H1 (cell line): ENCODE measurements around the gene FOXF1. TPM values are rescaled to one million over a fixed set of nuclear protein-coding genes. Genes with fewer than 3 reads are reported as not detected.

Experiments used
- CTCF ChIA-PET: fragments of 300-600 bp; sonication (Branson Sonifier 250); formaldehyde crosslinking; loops from one replicate; lab custom pipeline; 2021; ENCODE audit not compliant: partially characterized antibody; lab: Charles Lee
- POLR2A ChIA-PET: fragments of 300-600 bp; sonication (Branson Sonifier 250); formaldehyde crosslinking; loops from one replicate; lab custom pipeline; 2021; ENCODE audit warnings: inconsistent platforms; ENCODE audit not compliant: partially characterized antibody; lab: Charles Lee
- DNase-seq, 2 experiments: peaks; one replicate each; pipeline versions ENCODE4 v3.0.0 to v3.0.0-alpha.2; 2010 to 2022; ENCODE audit warnings: low spot score in 2 of 2, low read depth in 1 of 2, mixed read lengths in 1 of 2
- FAIRE-seq: peaks from 2 replicates; lab custom pipeline; 2011; peaks lifted over from hg19 to GRCh38; lab: Jason Lieb, UNC
- H2AFZ ChIP-seq: 2 replicates; pipeline ENCODE4 v1.8.1; 2012; ENCODE audit warnings: low read length, inconsistent platforms
- H2AK5ac ChIP-seq: 2 replicates; pipeline ENCODE4 v1.6.1; 2013; ENCODE audit warnings: low read depth, low read length
- H2BK120ac ChIP-seq: replicated peaks from 2 replicates; pipeline ENCODE3; 2013; ENCODE audit warnings: low read depth, low read length, inconsistent platforms
- H2BK12ac ChIP-seq: 2 replicates; pipeline ENCODE4 v1.6.1; 2013; ENCODE audit warnings: low read depth, low read length
- H2BK15ac ChIP-seq: 2 replicates; pipeline ENCODE4 v1.6.1; 2013; ENCODE audit warnings: low read length
- H2BK20ac ChIP-seq: 2 replicates; pipeline ENCODE4 v1.6.1; 2013; ENCODE audit warnings: low read length
- H2BK5ac ChIP-seq: 2 replicates; pipeline ENCODE4 v1.6.1; 2013; ENCODE audit warnings: low read depth, low read length
- H3K14ac ChIP-seq: 2 replicates; pipeline ENCODE4 v1.6.1; 2013; ENCODE audit warnings: inconsistent platforms; ENCODE audit not compliant: insufficient read length
- H3K18ac ChIP-seq: 2 replicates; pipeline ENCODE4 v1.6.1; 2013; ENCODE audit warnings: low read length; ENCODE audit errors: extremely low read depth
- H3K23ac ChIP-seq: 2 replicates; pipeline ENCODE4 v1.6.1; 2013; ENCODE audit warnings: inconsistent platforms; ENCODE audit not compliant: insufficient read length
- H3K23me2 ChIP-seq: 2 replicates; pipeline ENCODE4 v1.6.1; 2013; ENCODE audit warnings: low read depth, low read length
- H3K27ac ChIP-seq: 2 replicates; pipeline ENCODE4 v1.6.1; 2011; ENCODE audit warnings: low read depth, low read length, inconsistent platforms
- H3K27me3 ChIP-seq, 4 experiments: replicated peaks in 1 of 4; 1 replicate in 1 of 4; 2 replicates in 3 of 4; pipeline versions ENCODE4 v1.6.1 to v1.8.1; 2011 to 2013; ENCODE audit warnings: low read length in 3 of 4, mild to moderate bottlenecking in 3 of 4, inconsistent platforms in 2 of 4, mixed read lengths in 2 of 4, moderate library complexity in 1 of 4; ENCODE audit not compliant: control insufficient read depth in 3 of 4, insufficient read depth in 3 of 4; ENCODE audit errors: extremely low read depth in 1 of 4
- H3K36me3 ChIP-seq, 4 experiments: 2 replicates each; pipeline versions ENCODE4 v1.6.1 to v1.8.1; 2011 to 2013; ENCODE audit warnings: mild to moderate bottlenecking in 4 of 4, low read length in 3 of 4, moderate library complexity in 2 of 4, control low read depth in 1 of 4, inconsistent platforms in 1 of 4; ENCODE audit not compliant: insufficient read depth in 4 of 4, control insufficient read depth in 2 of 4
- H3K4ac ChIP-seq: replicated peaks from 2 replicates; pipeline ENCODE3; 2013; ENCODE audit warnings: low read length, low read depth, mixed read lengths, inconsistent platforms; ENCODE audit not compliant: insufficient read length
- H3K4me1 ChIP-seq, 4 experiments: replicated peaks in 1 of 4; 1 replicate in 1 of 4; 2 replicates in 3 of 4; pipeline versions ENCODE4 v1.6.1 to v1.8.1; 2011 to 2013; ENCODE audit warnings: low read length in 3 of 4, inconsistent platforms in 2 of 4, mixed read lengths in 1 of 4; ENCODE audit not compliant: insufficient read depth in 4 of 4, control insufficient read depth in 3 of 4
- H3K4me2 ChIP-seq, 2 experiments: 2 replicates each; pipeline versions ENCODE4 v1.6.1 to v1.8.1; 2011 to 2013; ENCODE audit warnings: low read depth in 2 of 2, low read length in 2 of 2, control low read depth in 1 of 2, inconsistent platforms in 1 of 2, mild to moderate bottlenecking in 1 of 2; ENCODE audit not compliant: insufficient read depth in 1 of 2
- H3K4me3 ChIP-seq, 4 experiments: fragments of 200-600, 300-600 bp in 1 of 4; sonication (generic), shearing (Covaris generic), sonication (Bioruptor Twin) in 1 of 4; 2 replicates each; pipeline versions ENCODE4 v1.5.1 to v1.8.1; 2011 to 2016; ENCODE audit warnings: low read length in 4 of 4, low read depth in 3 of 4, control low read depth in 2 of 4, inconsistent platforms in 2 of 4, mild to moderate bottlenecking in 2 of 4, mixed read lengths in 1 of 4, moderate library complexity in 1 of 4; ENCODE audit not compliant: insufficient read depth in 2 of 4; ENCODE audit errors: extremely low read depth in 1 of 4
- H3K56ac ChIP-seq: replicated peaks from 2 replicates; pipeline ENCODE3; 2013; ENCODE audit warnings: low read depth, mild to moderate bottlenecking, mixed read lengths, low read length, inconsistent platforms; ENCODE audit not compliant: insufficient read length
- H3K79me1 ChIP-seq: 2 replicates; pipeline ENCODE4 v1.6.1; 2013; ENCODE audit warnings: low read depth, low read length, control low read depth
- H3K79me2 ChIP-seq, 2 experiments: 2 replicates each; pipeline versions ENCODE4 v1.6.1 to v1.8.1; 2012 to 2013; ENCODE audit warnings: low read length in 2 of 2, mild to moderate bottlenecking in 2 of 2, inconsistent platforms in 1 of 2; ENCODE audit not compliant: insufficient read depth in 2 of 2, control insufficient read depth in 1 of 2
- H3K9ac ChIP-seq, 4 experiments: replicated peaks in 1 of 4; 1 replicate in 1 of 4; 2 replicates in 3 of 4; pipeline versions ENCODE4 v1.6.1 to v1.8.1; 2011 to 2013; ENCODE audit warnings: low read depth in 3 of 4, low read length in 3 of 4, control low read depth in 2 of 4, mild to moderate bottlenecking in 2 of 4, moderate library complexity in 2 of 4, inconsistent platforms in 1 of 4; ENCODE audit errors: extremely low read depth in 1 of 4
- H3K9me3 ChIP-seq, 2 experiments: 2 replicates each; pipeline versions ENCODE4 v1.6.1 to v1.8.1; 2012 to 2013; ENCODE audit warnings: mild to moderate bottlenecking in 2 of 2, moderate library complexity in 2 of 2, control low read depth in 1 of 2, inconsistent platforms in 1 of 2, low read depth in 1 of 2, low read length in 1 of 2, mixed read lengths in 1 of 2; ENCODE audit not compliant: insufficient read depth in 2 of 2
- H4K20me1 ChIP-seq, 2 experiments: replicated peaks in 1 of 2; 2 replicates each; pipeline versions ENCODE3 to v1.8.1; 2011 to 2013; ENCODE audit warnings: inconsistent platforms in 2 of 2, low read length in 2 of 2, mild to moderate bottlenecking in 1 of 2; ENCODE audit not compliant: insufficient read depth in 2 of 2, control insufficient read depth in 1 of 2
- H4K5ac ChIP-seq: 2 replicates; pipeline ENCODE4 v1.6.1; 2013; ENCODE audit warnings: low read length, low read depth, mixed read lengths, inconsistent platforms; ENCODE audit not compliant: insufficient read length
- H4K8ac ChIP-seq: 2 replicates; pipeline ENCODE4 v1.8.0; 2013; ENCODE audit warnings: mild to moderate bottlenecking, moderate library complexity, low read length, inconsistent platforms; ENCODE audit not compliant: insufficient read depth; ENCODE audit errors: extremely low read depth
- H4K91ac ChIP-seq: replicated peaks from 2 replicates; pipeline ENCODE3; 2013; ENCODE audit warnings: low read length, mixed read lengths, inconsistent platforms; ENCODE audit not compliant: insufficient read length
- JUND ChIP-seq: IDR thresholded peaks from 2 replicates; pipeline ENCODE4 v1.6.1; 2011; ENCODE audit warnings: mild to moderate bottlenecking, improper control_type of control experiment, low read length
- KDM1A ChIP-seq: fragments of 200-600, 300-600 bp; sonication (generic); IDR thresholded peaks from 2 replicates; pipeline ENCODE4 v1.7.1; 2016; ENCODE audit warnings: mild to moderate bottlenecking, low read length, borderline replicate concordance
- NANOG ChIP-seq: IDR thresholded peaks from 2 replicates; pipeline ENCODE4 v1.6.1; 2011; ENCODE audit warnings: low read length, low read depth, mild to moderate bottlenecking, inconsistent platforms; ENCODE audit not compliant: insufficient read depth, poor library complexity, severe bottlenecking
- WGBS, 2 experiments: shearing (Covaris generic) in 1 of 2; methylation state at CpG; one replicate each; pipeline versions ENCODE4 v1.1.6 to v1.1.7; 2013 to 2015; ENCODE audit warnings: low lambda C conversion rate in 2 of 2, mixed read lengths in 2 of 2, inconsistent platforms in 1 of 2, low coverage in 1 of 2, missing lambda C conversion rate in 1 of 2; ENCODE audit not compliant: insufficient replicate concordance in 2 of 2, insufficient coverage in 1 of 2, insufficient read length in 1 of 2; ENCODE audit errors: extremely low coverage in 1 of 2, missing lambda C conversion rate in 1 of 2; 5-methylcytosine and 5-hydroxymethylcytosine counted together
- polyA plus RNA-seq, 7 experiments: library from polyadenylated mRNA; depleted of rRNA in 3 of 7; stranded (reverse) in 5 of 7; unstranded in 2 of 7; fragments of >200 nt in 5 of 7; fragments of 200-250 nt in 2 of 7; gene quantifications; 1 replicate in 5 of 7; 2 replicates in 1 of 7; 4 replicates in 1 of 7; pipeline versions ENCODE4 v1.2.1 to v1.2.3, GENCODE V29; 2011 to 2013; ENCODE audit warnings: missing spikeins in 2 of 7, mixed read lengths in 2 of 7
- total RNA-seq: library from RNA; stranded (reverse); fragmentation: NEBNext Ultra II Directional; extraction: Animal tissue kit (Norgen Biotek cat#: 25700); gene quantifications from 2 replicates; pipeline ENCODE4 v1.2.1, GENCODE V29; 2021
- TF ChIP-seq, protein P1 (sequence below): IDR thresholded peaks from 2 replicates; pipeline ENCODE4 v1.6.1; 2011; ENCODE audit warnings: low read depth, mild to moderate bottlenecking, low read length; ENCODE audit not compliant: insufficient read depth

FOXF1 gene
- total and polyA plus RNA-seq, 2 of the 8 experiments (the other 6 are each of a cell fraction or from before 2014, with no cell fraction given), result 0.02 TPM; not detected in 1

DNA sequence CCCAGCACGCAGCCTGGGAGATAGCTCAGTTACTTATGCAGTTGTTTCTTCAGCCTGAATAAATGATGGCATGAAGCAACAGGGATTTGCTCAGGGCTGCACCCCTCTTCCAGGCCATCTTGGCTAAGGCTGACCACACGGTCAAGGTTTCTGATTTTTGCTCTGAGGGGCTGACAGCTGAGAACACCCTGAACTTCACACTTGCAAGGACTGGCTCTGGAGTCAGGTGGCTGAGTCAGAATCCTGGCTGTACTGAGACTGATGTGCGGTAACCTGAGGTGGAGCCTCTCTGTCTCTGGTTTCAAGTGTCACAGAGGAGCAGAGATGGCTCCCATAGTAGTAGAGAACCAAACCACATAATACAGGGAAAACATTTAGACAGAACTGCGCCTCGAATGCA, 40.0 kb downstream of the FOXF1 start:
- DNase-seq, result no peak
- Histone ChIP-seq H3K79me1 (no peaks in the 10 kb centered on the region; the same call in none of the 2 replicates), H3K4me1 (peaks cover 0 to under 1% (median 0%) of the 10 kb centered on the region in 4 experiments; a peak in 2 of 7 replicates), H3K9me3 (no peaks in the 10 kb centered on the region), H3K14ac (no peak overlapping the region), H3K4ac (no peak overlapping the region), H4K8ac (no peak overlapping the region), H3K27me3 (no peaks in the 10 kb centered on the region), H3K36me3 (peaks cover 0 to 12% (median 0%) of the 10 kb centered on the region in 4 experiments; a peak in 3 of 8 replicates), H2AFZ (no peak overlapping the region), H4K91ac (no peak overlapping the region), H3K4me2 (no peak overlapping the region), H3K18ac (no peak overlapping the region), H3K4me3 (no peak overlapping the region), H2BK15ac (no peak overlapping the region), H2AK5ac (no peak overlapping the region), H3K56ac (no peak overlapping the region), H3K9ac (no peak overlapping the region), H2BK12ac (no peak overlapping the region), H3K23me2 (peaks cover 1% of the 10 kb centered on the region; the same call in 1 of the 2 replicates), H4K5ac (no peak overlapping the region), H4K20me1 (peaks cover 0 to 1% of the 10 kb centered on the region in 2 experiments), H3K27ac (no peak overlapping the region), H3K23ac (no peak overlapping the region), H2BK120ac (no peak overlapping the region), H3K79me2 (no peaks in the 10 kb centered on the region; a peak in 1 of 4 replicates), H2BK20ac (no peak overlapping the region), H2BK5ac (no peak overlapping the region)
- TF ChIP-seq NANOG (no peak), JUND (no peak), KDM1A (no peak)
- TF ChIP-seq, protein P1, sequence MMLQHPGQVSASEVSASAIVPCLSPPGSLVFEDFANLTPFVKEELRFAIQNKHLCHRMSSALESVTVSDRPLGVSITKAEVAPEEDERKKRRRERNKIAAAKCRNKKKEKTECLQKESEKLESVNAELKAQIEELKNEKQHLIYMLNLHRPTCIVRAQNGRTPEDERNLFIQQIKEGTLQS, result no peak
- ChIA-PET CTCF (interaction anchor here (0.6 to 0.7 kb wide), 2 partner anchors 421 to 520 kb away, joined by 3 read pairs; no protein-coding TSS in a partner anchor), POLR2A (no interaction called here)
- no peak for FAIRE-seq
- WGBS, 2 experiments, result 91% methylated on average over 5 of the region's 5 CpGs; no CpG with 5 or more reads in 1 of the 2 experiments
